Measurements from ENCODE around the gene PRPF31. TPM values are rescaled to one million over a fixed set of nuclear protein-coding genes. Genes with fewer than 3 reads are reported as not detected.

The PRPF31 gene
- total and polyA plus RNA-seq, 2 of the 4 experiments (the other 2 are of a cell fraction): 65.4 to 66.1 TPM

- Histone ChIP-seq H3K27me3 (ENCODE audit: control insufficient read depth, insufficient read depth, low read length) (no peaks in the 10 kb centered on the region), H2AK9ac (replicated peaks; ENCODE audit: low read depth, low read length, poor library complexity) (no peak overlapping the region), H3K9me1 (ENCODE audit: insufficient read depth, low read length) (no peaks in the 10 kb centered on the region), H4K20me1 (ENCODE audit: insufficient read depth, low read length) (no peaks in the 10 kb centered on the region), H4K5ac (ENCODE audit: low read depth, low read length) (no peak overlapping the region), H3K56ac (ENCODE audit: extremely low read depth, insufficient read depth, low read length) (no peak overlapping the region), H2AK5ac (ENCODE audit: low read depth, low read length) (no peak overlapping the region), H2BK5ac (ENCODE audit: low read depth, low read length, poor library complexity, severe bottlenecking) (no peak overlapping the region), H3K23ac (ENCODE audit: low read depth, low read length) (no peak overlapping the region), H2BK20ac (ENCODE audit: low read depth, low read length) (no peak overlapping the region), H3K4me1 (ENCODE audit: control insufficient read depth, insufficient read depth, low read length) (no peaks in the 10 kb centered on the region), H4K8ac (ENCODE audit: low read depth in 2 of 2, low read length in 2 of 2) (no peak overlapping the region), H2BK120ac (ENCODE audit: low read depth, low read length) (no peak overlapping the region), H3K14ac (replicated peaks; ENCODE audit: low read depth, low read length) (no peak overlapping the region), H3K4me2 (ENCODE audit: low read depth, low read length) (no peak overlapping the region), H2AFZ (replicated peaks; ENCODE audit: low read length, poor library complexity) (no peak overlapping the region), H3K36me3 (ENCODE audit: control insufficient read depth, insufficient read depth, low read length) (peaks cover 77% of the 10 kb centered on the region), H2BK15ac (ENCODE audit: low read depth, low read length) (no peak overlapping the region), H3K9me3 (ENCODE audit: control insufficient read depth, insufficient read depth, low read length) (no peaks in the 10 kb centered on the region), H3K9ac (ENCODE audit: low read depth, low read length) (no peak overlapping the region), H4K91ac (ENCODE audit: insufficient read depth, low read depth, low read length) (no peak overlapping the region), H3K18ac (ENCODE audit: low read depth, low read length) (no peak overlapping the region), H3K27ac (ENCODE audit: insufficient read depth, low read length) (no peak overlapping the region), H3K4me3 (ENCODE audit: insufficient read depth, low read depth, low read length) (no peak overlapping the region), H3K4ac (ENCODE audit: low read depth, low read length) (no peak overlapping the region), H3K79me1 (ENCODE audit: low read depth in 1 of 2, low read length in 2 of 2) (peaks cover 0 to 7% of the 10 kb centered on the region in 2 experiments; a peak in 1 of 4 replicates)
- in situ Hi-C loops (cut with MboI; ENCODE audit: low sequenced_read_pairs): loop anchor here (25.0 kb wide), 1 partner anchor 339 kb away; the partner anchor contains the start of genes CDC42EP5 and LENG9
- POLR2A ChIA-PET (ENCODE audit: unreplicated experiment): no interaction called here
- DNase-seq: no peak
- CTCF ChIA-PET: no interaction called here
- WGBS, 2 experiments (ENCODE audit: extremely low coverage in 2 of 2, insufficient read length in 1 of 2): 93% methylated on average over 3 of the region's 17 CpGs; no CpG with 5 or more reads in 1 of the 2 experiments
- intact Hi-C loops (cut with micrococcal nuclease): no loop called here
- no TSS peak for BruUV-seq (replicated peaks)
- no peak for TF ChIP-seq RFX5 (IDR thresholded peaks at IDR 0.05; ENCODE audit: low read depth, low read length)
- TF ChIP-seq CTCF (conservative IDR thresholded peaks at IDR 0.05; ENCODE audit: low read depth, low read length): no peak
- no peak for TF ChIP-seq RAD21 (IDR thresholded peaks at IDR 0.05; ENCODE audit: low read length)
- no peak for TF ChIP-seq POLR2A (IDR thresholded peaks at IDR 0.05; ENCODE audit: low read depth, low read length)
- no peak for TF ChIP-seq MAZ (IDR thresholded peaks at IDR 0.05; ENCODE audit: borderline replicate concordance, low read depth, low read length)
- no peak for TF ChIP-seq ELK1 (IDR thresholded peaks at IDR 0.05; ENCODE audit: borderline replicate concordance, low read depth, low read length)
- no peak for TF ChIP-seq NFE2L2 (IDR thresholded peaks at IDR 0.05; ENCODE audit: low read depth, low read length)
- TF ChIP-seq BHLHE40 (IDR thresholded peaks at IDR 0.05; ENCODE audit: low read depth, low read length): no peak
- TF ChIP-seq CHD1 (IDR thresholded peaks at IDR 0.05; ENCODE audit: low read depth, low read length): no peak
- TF ChIP-seq SMC3 (IDR thresholded peaks at IDR 0.05; ENCODE audit: low read depth, low read length): no peak
- no peak for ATAC-seq (ENCODE audit: low read depth)
- dilution Hi-C loops (cut with HindIII; ENCODE audit: low sequenced_read_pairs, unreplicated experiment): no loop called here
Measured at GRCh38 chr19:54123682-54124081, 8.1 kb downstream of the PRPF31 start.
